Measurements from ENCODE around the gene CCDC192.

Gene CCDC192

DNA sequence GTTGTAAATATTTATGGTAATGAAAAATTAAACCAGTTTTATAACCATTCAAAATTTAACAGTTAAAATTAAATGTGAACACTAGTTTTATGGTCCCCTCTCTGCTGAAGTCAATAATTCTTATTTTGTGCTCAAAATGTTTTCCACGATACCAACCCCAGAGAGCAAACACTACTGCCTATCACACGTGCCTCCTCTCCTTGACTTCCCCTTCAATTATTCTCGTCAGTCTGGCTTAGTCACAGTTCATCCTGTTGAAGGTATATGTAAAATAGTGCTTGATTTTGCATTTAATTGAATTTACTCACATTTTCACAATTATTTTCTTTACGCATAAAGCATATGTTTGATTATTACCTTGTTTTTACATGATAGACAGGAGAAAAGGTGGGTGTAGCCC, 148.8 kb downstream of the CCDC192 start:
- FAIRE-seq: no peak

- FAIRE-seq: no peak
These were observed 151.3 kb downstream of the CCDC192 start for GRCh38 chr5:127854520-127854919.

- no peak for FAIRE-seq
These were observed 153.1 kb downstream of the CCDC192 start for GRCh38 chr5:127856292-127856691.

GRCh38 chr5:127858116-127858784, 155.1 kb downstream of the CCDC192 start:
- no peak for FAIRE-seq

DNA sequence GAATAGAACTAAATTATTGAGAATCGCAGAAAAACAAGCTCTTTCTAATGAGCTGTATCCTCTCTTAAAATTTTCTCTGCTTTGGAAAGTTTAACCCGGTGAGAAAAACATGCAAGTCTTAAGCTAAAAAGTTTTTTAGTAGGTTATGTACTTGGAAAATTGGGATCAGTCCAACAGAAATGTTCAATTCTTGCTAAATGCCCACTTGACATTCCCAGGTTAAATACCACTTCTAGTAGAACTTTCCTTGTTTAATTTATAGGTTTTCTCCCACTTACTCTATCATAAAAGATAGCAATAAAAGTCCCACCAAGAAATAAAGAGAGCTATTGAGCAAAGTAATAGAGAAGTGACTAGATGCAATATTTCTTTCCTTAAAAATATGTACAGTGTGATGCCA, 157.1 kb downstream of the CCDC192 start:
- no peak for FAIRE-seq

DNA sequence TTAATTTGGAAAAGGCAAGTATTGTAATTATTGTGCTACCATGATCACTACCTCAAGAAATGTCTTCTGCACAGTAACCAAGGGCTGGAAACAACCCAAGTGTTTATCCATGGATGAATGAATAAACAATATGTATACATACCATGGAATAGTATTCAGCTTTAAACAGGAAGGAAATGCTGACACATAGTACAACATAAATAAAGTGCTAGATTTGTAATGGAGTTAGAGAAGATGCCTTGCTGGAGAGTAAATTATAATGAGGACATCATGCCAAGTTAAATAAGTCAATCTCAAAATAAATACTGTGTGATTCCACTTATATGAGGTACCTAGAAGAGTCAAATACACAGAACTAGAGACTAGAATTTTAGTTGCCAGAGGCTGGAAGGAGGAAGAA, 160.0 kb downstream of the CCDC192 start:
- no peak for FAIRE-seq

GRCh38 chr5:127863610-127864395, 160.6 kb downstream of the CCDC192 start:
- FAIRE-seq: no peak

- FAIRE-seq: no peak
These were observed 161.3 kb downstream of the CCDC192 start for GRCh38 chr5:127864511-127864910.

- no peak for FAIRE-seq
These were observed 162.1 kb downstream of the CCDC192 start for GRCh38 chr5:127865273-127865672.

- FAIRE-seq: no peak
These were observed 164.0 kb downstream of the CCDC192 start for GRCh38 chr5:127867022-127867783.

- FAIRE-seq: no peak
These were observed 167.7 kb downstream of the CCDC192 start for GRCh38 chr5:127870914-127871313.

GRCh38 chr5:127871503-127872153, 168.4 kb downstream of the CCDC192 start:
- FAIRE-seq: peak; percentile 96

DNA sequence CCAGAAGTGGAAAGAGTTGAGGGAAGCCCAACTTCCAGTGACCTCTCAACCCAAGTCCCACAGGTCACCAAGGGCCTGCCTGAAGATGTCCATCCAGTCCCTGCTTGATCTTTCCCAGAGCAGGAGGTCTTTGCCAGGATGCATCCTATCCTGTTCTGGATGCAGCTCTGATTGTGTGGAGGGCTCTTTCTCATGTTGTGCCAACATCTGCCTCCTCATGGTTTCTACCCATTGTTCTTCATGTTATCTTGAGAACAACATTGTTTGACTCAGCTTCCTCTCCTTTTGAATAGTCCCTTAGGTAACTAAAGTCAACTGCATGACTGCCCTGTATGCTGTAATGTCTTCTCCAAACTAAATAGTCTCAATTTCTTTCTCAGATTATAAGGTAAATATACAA, 169.3 kb downstream of the CCDC192 start:
- no peak for FAIRE-seq

DNA sequence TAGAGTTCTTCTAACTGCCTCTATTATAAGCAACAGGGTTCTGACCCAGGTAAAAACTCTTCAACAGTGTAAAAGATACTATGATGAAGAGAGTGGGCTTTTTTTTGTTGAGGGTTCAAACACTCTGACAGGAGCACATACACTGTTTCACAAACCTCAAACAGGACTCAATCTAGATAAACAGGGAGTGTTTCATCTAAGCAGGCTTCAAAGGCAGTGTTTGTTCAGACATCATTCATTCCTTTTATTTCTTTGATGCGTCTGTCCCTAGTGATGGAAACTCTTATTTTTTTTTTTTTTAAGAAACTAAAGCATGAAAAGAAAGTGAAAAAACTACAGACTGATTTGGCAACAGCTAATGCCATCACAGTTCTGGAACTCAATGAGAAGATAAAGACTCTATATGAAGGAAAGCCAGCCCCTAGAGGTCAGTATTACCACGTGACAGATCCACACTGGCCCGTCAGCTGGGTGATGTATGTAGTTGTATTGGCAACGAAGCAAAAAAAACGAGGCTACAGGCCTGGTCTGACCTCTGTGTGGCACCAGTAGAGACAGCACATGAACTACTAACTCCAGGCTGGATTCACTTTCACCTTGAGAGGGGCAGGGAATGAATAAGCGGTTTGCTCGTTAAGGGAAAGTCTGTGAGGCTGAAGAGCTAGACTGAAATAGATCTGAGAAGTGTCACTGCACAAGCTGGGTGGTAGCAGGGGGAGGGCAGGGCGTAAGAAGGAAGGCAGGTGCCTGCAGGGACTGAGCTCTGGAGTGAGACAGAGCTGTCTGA, 172.2 kb downstream of the CCDC192 start:
- FAIRE-seq: no peak

- FAIRE-seq: no peak
These were observed 173.2 kb downstream of the CCDC192 start for GRCh38 chr5:127876384-127876783.

DNA sequence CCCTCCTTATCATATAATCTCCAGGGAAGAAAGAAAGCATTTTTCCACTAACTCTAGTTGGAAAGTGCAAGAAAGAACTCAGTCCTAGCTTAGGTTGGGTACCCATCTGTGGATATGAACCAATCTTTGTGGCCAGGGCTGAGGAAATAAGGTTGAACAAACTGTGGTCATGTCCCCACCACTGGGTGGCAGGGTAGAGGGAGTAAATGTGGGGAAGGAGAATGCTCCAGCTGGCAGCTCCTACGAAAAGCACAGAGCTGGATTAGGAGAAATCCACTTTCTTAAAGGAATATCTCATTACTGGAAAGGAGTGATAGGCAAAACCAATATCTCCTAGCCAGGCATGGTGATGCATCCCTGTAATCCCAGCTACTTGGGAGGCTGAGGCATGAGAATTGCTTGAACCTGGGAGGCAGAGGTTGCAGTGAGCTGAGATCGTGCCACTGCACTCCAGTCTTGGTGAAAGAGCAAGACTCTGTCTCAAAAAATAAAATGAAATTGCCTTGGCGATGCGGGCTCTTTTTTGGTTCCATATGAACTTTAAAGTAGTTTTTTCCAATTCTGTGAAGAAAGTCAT, 175.1 kb downstream of the CCDC192 start:
- FAIRE-seq: no peak

DNA sequence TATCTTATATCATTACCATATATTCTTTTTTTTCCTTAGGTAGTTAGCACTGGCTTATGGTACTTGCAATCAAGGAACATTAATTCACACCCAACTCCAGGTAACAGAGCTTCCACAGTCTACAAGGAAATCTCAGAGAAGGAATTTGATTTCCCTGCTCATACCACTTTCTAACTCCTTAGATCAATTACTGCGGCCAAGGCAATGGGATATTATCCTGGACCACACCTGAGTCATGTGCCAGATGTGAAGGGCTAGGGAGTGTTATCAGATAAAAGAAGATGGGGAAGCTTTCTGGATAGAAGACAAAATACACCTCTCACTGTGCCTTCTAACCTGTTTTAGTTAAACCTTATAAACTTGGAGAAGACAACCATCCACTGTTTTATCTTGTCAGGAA, 181.2 kb downstream of the CCDC192 start:
- no peak for FAIRE-seq

DNA sequence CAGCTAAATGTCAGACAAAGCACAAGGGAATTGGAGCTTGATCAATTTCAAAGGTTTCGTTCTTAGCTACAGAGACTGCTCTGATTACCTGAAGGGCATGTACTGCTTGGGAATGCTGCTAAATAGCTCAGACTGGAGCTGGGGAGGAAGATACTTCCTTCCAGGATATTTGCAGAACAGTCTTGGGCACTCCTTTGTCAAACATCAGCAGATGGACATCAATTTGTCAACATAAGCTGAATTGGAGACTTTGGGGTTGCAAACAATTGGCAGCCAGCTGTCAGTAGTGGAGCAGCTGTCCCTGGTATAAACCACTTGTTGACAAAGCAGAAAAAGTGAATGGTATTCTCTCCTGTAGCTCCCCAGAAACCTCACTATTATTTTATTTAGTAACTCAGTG, 182.0 kb downstream of the CCDC192 start:
- FAIRE-seq: no peak

DNA sequence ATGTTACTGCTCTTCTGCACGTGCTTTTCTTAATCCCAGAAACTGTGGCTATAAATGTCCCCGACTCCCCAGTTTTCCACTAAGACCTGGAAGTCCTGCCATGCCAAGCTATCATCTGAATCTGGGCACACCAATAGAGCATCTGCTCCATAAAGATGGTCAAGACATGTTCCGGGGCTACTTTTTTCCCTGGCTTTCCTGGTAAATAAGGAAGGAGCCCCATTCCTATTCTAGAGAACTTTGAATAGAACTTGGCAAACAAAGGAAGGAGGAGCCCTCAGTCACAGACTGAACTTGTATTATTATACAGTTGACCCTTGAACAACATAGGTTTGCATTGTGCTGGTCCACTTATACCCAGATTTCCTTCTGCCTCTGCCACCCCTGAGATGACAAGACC, 182.9 kb downstream of the CCDC192 start:
- no peak for FAIRE-seq

DNA sequence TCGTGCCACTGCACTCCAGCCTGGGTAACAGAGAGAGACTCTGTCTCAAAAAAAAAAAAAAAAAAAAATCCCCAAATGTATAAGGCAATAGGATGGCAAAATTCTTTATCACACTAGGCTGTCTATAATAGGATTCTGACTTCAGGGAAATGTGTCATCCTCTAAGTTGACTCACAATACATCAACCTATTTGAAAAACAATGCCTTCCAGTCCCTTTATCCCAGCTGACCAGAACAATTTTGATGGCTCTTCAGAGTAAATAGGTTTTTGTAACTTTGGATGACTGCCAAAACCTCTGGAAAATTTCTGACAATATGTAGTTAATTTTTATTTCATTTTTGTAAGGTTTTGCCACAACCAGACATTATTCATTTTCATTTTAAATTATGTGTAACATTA, 184.1 kb downstream of the CCDC192 start:
- no peak for FAIRE-seq

- no peak for FAIRE-seq
These were observed 188.8 kb downstream of the CCDC192 start for GRCh38 chr5:127891942-127892341.
